ENCODE data around the gene RBKS. TPM values are rescaled to one million over a fixed set of nuclear protein-coding genes. Genes with fewer than 3 reads are reported as not detected.
A peak's percentile ranks its signal among the peaks of the same experiment; 100 is the strongest.
"Not testable (repeated sequence)": the region's sequence is repeated elsewhere in the genome, so short reads cannot be mapped to it uniquely, and the experiment has no call there.

RBKS gene
- total RNA-seq, 2 donors from 2014 or later, result 1.5 TPM

DNA sequence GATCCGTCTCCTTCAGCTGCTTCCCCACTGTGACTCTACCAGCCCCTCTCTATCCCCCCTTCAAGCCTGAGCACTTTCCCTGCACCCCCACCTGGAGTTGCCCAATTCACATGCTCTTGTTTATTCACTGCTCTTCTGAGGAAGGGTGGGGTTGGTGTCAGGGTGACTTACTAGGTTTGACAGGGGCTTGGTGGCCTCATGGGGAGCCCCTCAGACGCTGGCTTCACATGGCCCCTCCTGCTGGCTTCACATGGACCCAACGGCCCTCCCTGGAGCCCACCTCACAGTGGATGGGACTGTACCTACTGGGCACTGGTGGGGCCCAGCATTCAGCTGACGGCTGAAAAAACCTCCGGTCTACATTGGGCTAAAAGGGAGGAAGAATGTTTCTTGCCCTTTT, 135.4 kb downstream of the RBKS start:
- intact Hi-C loops (cut with DNase I), result no loop called here
- no peak for DNase-seq (ENCODE audit: low spot score)

DNA sequence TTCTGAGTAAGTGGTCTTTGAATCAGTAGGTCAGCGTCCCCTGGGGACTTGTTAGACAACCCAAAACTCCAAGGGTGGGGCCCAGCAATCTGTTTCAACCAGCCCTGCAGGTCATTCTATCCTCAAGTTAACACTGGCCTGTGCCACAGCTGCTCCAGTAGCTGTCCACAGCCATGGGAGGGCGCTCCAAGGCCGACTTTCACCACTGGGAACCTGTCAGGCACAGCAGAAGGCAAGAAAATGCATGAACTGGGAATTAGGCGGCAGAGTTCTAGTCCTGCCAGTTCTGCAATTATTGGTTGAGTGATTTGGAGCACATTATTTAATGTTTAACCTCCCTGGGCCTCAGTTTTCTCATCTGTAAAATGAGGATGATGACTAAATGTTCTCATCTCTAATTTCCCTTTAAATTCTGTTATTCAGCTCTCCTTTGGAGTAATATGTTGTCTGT, 136.0 kb downstream of the RBKS start:
- peak; percentile 94 for DNase-seq (ENCODE audit: low spot score)
- intact Hi-C loops (cut with DNase I), result no loop called here

DNA sequence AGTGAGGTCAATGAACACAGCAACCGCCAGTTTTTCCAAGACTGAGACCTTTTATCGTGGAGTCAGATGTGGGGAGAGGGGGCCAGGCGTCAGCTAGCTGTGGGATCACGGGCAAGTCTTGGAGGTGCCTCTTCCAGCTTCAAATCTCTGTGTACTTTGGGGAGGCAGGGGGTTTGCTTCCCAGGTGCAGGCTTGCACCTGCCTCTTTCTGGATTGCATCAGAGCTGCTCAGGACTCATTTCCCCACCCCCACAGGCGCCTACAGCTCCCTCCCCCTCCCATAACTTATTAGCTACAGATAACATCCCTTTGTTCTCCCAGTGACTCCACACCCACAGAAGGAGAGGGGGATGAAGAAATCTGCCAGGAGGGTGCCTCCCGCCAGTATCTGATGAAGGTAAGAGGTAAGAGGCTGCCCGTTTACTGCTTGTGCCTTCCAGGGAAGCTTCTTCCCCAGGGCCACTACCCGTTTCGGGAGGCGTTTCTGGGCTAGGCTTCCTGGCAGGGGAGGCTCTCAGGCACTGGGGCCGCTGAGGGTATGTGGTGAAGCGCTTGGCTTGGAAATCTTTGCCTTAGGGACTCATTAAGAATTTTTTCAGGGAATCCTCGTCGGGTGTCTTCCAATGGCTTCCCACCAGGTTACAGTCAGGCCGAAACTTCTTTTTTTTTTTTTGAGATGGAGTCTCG, 137.5 kb downstream of the RBKS start:
- intact Hi-C loops (cut with DNase I), result no loop called here
- DNase-seq (ENCODE audit: low spot score), result no peak

DNA sequence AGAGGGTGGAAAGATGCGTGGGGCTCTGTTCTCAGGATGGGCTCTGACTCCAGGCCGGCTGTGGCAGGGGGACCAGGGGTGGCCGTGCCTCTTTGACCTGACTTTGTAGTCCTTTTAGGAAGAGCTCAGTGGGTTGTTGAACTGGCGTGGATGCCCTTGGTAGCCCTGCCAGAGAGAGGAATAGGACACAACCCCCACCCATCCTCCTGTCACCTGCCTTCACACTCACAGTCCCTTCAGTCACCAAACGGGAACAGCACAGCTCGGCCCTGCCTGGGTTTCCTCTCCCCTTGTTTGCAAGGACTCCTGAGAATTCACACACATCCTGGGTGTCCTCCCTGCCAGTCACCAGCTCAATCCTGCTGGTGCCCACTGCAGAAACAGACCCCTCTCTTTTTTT, 138.8 kb downstream of the RBKS start:
- intact Hi-C loops (cut with DNase I), result no loop called here
- no peak for DNase-seq (ENCODE audit: low spot score)

DNA sequence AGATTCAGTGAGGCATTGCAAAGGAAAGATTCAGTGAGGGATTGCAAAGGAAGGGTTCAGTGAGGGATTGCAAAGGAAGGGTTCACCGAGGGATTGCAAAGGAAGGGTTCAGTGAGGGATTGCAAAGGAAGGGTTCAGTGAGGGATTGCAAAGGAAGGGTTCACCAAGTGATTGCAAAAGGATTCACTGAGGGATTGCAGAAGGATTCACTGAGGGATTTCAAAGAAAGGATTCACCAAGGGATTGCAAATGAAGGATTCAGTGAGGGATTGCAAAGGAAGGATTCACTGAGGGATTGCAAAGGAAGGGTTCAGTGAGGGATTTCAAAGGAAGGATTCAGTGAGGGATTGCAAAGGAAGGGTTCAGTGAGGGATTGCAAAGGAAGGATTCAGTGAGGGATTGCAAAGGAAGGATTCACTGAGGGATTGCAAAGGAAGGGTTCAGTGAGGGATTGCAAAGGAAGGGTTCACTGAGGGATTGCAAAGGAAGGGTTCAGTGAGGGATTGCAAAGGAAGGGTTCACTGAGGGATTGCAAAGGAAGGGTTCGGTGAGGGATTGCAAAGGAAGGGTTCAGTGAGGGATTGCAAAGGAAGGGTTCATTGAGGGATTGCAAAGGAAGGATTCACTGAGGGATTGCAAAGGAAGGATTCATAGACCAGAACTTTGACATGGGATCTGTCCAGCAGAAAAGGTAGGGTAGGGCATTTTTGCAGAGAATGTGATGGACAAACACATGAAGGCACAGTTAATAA, 141.2 kb downstream of the RBKS start:
- DNase-seq (ENCODE audit: low spot score); intact Hi-C loops (cut with DNase I): not testable (repeated sequence)

DNA sequence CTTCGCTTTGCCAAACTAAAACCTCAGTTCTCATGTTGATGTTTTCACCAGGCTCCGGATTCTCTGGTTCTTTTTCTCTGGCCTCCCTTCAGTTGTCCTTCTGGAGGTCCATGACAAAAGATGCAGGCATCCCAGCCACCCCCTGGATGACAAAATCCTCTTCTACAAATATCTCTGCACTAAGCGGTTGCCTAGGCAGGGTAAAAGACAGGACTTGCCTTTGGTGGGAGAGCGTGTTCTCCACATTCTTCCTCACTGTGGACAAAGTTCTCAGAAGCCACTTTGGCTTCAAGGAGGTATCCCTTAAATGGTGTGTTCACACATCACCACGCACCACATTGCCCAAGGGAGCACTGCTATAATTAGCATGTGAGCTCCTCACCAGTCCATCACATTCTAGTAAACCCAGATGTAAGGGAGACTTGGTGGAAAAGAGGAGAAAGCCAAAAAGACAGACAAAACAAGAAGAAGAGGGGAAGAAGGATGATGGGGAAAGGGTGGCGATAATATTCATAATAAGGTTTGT, 142.3 kb downstream of the RBKS start:
- intact Hi-C loops (cut with DNase I), result no loop called here
- no peak for DNase-seq (ENCODE audit: low spot score)

DNA sequence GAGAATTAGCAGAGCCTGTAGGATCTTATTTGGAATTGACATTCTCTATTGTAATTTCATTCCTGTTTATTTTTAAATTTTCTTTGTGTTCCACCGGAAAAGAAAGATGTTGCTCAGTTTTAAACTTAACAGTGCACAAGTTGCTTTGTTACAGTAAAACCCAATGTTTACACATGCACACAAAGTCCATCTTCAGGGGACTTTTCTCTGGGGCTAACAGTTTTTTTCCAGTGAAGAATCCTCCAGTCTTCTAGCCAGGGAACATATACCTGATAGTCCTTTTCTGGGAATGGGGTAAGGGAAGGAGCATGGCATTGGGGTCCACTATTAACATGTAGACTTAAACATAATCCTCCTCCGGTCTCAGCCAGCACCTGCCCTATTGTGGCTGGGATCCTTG, 143.9 kb downstream of the RBKS start:
- intact Hi-C loops (cut with DNase I), result no loop called here
- DNase-seq (ENCODE audit: low spot score), result no peak

DNA sequence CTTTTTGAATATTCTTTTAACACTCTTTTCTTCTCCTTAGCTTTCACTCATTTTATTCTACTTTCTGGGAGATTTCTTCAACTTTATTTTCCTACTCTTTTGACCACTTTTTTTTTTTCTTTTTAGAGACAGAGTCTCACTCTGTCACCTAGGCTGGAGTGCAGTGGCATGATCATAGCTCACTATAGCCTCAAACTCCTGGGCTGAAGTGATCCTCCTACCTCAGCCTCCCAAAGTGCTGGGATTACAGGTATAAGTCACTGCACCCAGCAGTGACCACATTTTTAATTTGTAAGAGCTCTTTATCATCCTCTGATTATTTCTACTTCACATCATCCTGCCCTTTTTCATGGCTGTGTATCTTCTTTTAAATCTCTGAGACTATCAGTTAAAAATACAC, 144.7 kb downstream of the RBKS start:
- intact Hi-C loops (cut with DNase I); DNase-seq (ENCODE audit: low spot score): not testable (repeated sequence)

DNA sequence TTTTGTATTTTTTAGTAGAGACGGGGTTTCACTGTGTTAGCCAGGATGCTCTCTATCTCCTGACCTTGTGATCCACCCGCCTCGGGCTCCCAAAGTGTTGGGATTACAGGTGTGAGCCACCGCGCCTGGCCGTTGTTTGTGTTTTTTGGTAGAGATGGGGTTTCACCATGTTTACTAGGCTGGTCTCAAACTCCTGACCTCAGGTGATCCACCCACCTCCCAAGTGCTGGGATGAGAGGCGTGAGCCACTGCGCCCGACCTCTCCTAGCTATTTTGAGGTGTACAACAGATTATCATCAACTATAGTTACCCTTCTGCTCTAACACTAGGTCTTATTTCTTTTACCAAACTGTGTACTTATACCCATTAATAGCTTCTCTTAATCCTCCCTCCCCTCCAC, 147.6 kb downstream of the RBKS start:
- intact Hi-C loops (cut with DNase I), result no loop called here
- no peak for DNase-seq (ENCODE audit: low spot score)

DNA sequence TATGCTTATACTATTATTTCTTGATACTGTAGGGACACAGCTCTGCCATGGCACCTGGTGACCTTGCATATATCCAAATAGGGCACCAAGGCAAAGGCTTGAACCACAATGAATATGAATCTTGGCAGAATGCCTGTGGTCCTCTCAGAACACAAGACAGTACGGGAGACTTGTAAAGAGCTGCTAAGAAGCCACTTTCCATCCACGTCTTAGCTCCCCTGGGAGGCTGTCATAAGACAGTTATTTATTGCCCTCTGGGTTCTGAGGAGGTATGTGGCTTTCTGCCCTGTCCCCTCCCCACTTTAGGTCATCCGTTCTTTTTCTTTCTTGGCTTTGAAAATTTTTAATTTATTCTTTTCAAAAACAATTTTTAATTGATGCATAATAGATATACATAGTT, 148.5 kb downstream of the RBKS start:
- DNase-seq (ENCODE audit: low spot score), result no peak
- intact Hi-C loops (cut with DNase I), result no loop called here

DNA sequence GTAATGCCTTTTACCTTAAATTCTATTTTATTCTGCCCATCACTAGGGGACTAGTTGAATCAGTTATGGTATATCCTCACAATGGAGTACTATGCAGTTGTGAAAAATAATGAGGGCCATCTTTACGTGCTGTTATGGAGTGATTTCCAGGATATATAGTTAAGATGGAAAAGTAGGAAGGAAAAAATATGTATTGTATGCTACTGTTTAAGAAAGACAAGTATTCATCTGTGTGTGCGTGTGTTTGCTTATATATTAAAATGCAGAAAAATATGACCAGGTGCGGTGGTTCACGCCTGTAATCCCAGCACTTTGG, 151.2 kb downstream of the RBKS start:
- intact Hi-C loops (cut with DNase I), result no loop called here

DNA sequence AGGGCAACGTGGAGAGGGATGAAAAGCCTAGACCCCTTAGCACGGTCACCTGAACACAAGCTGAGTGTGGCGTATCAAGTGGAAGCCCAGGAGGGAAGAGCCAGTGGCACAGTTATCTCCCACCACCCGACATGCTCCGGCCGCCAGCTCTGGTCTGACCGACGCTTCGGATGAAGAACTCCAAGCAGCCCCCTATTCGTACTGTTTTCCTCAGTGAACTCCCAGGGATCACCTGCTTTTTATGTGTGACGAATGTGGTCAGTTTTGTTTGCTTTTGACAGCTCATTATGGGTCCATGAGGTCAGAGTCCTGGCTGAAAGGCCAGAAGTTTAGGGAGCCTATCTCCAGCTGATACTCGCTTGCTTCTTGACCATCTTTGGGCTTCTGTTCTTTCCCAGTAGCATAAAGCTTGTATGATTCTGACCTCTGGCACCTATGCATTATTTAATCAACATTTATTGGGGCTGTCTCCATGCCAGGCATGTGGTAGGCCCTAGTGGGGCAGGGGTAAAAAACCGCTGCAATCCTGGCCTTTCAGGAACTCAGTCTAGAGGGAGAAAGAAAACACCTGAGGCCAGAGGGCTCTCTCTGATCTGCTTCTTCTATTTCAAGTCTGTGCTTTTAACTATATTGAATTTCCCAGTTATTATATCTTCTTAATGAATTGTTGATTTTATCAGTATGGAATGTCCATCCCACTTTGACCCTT, 151.7 kb downstream of the RBKS start:
- intact Hi-C loops (cut with DNase I), result no loop called here
- DNase-seq (ENCODE audit: low spot score), result no peak

More for the DNA sequence above, 151.2 kb downstream of the RBKS start:
- DNase-seq (ENCODE audit: low spot score), result no peak

DNA sequence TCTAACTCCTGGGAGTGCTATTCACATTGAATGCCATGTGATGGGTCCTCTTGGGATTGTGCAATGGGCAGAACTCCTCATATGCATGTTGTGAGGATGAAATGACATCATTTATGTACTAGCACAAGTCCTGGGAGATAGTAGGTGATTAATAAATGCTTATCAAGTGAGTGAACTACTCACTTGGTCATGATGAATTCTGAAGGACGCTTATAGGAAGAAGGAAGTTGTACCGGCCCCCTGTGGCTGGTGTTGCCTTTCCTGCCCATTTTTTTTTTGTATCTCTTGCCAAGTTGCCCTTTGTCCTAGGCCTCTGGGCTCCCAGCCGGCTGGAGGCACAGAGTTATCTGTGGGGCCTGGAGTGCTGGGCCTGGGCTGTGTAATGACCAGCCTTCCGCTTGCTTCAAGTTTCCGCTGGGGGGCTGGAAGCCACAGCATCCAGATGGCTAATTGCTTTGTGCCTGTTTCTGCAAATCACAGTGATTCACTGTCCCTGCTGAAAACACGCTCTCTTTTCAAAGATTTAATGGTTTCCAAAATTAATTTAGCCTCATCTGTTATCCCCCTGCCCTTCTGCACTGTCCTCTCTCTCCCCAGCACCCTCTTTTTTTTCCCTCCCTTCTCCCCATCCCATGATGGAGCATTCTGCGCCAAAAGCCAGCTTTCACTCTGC, 152.4 kb downstream of the RBKS start:
- intact Hi-C loops (cut with DNase I), result no loop called here
- no peak for DNase-seq (ENCODE audit: low spot score)

DNA sequence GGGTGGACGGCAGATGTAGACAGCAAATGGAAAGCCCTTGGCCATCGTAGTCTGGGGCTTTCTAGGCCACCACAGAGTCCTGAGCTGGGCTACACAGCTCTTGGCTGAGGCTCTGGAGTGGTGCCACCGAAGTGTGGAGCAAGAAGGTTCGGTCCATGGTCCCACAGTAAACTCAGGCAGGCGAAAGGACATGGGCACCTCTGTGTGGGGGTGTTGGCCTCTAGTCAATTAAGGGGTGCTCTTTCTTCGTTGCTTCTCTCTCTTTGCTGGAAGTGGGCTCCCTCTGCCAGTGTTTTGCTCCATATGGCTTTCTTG, 153.3 kb downstream of the RBKS start:
- no peak for DNase-seq (ENCODE audit: low spot score)
- intact Hi-C loops (cut with DNase I), result no loop called here

DNA sequence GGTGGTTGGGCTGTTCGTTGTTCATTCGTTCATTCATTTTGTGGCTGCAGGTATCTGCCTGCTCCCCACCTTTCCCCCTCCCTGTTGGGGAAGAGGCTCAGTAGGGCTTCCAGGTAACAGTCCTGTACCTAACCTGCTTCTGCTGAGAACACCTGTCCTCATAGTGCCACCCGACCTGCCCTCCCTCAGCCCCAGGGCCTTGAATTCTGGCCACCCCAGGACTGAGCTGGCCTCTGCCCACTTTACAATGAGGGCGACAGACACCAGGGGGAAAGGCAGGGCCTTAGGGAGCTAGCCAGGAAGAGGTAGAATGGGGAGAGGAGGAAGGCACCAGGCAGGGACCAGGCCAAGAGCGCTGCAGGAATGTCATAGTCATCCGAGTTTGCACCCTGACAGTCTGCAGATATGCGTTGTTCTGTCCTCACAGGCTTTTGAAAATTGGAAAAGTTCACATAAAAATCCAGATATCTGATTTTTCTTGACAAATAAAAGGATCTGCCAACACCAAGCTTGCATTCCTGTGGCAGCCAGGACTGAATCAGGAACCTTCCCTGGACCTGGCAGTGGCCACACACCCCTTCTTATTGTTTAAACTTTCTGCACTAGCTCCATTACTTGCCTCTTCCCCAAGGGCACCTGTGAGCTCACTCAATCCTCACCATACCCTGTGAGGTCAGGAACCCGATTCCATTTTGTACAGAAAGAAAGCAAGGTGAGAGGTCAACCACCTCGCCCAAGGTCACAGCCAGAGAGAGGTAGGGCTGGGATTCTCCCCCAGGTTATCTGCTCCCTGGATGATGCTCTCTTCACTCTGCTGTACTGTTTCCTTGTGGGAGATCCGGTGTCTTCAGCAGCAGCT, 153.9 kb downstream of the RBKS start:
- intact Hi-C loops (cut with DNase I), result no loop called here
- DNase-seq (ENCODE audit: low spot score), result no peak

DNA sequence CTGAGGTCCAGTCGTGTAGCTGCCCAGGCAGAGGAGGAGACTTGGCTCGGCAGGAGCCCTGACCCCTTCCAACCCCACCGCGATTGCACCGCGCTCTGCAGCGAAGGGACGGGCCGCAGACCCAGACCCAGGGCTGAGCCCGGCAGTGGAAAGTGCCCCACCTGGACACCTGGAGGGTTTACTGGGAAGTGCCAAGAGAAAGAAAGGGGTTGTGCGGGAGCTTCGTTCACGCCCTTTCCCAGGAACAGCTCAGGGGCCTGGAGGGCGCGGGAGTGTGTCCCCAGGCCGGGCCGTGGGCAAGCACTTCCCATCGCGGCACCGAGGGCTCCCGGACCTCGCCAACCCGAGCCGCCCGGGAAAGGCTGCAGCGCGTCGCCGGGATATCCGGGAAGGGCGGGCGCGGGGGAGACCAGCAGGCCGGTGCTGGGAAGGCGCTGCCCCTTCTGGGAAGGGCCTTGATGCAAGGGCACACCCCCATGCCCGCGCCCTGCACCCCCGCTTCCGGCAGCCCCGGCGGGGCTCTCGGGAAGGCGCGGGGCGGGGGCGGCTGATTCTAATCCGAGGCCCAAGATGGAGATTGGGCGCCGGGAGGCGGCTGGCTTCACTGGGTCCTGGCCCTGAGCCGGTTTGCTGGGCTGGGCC, 154.8 kb downstream of the RBKS start:
- peak; percentile 95 for DNase-seq (ENCODE audit: low spot score)
- intact Hi-C loops (cut with DNase I), result no loop called here

DNA sequence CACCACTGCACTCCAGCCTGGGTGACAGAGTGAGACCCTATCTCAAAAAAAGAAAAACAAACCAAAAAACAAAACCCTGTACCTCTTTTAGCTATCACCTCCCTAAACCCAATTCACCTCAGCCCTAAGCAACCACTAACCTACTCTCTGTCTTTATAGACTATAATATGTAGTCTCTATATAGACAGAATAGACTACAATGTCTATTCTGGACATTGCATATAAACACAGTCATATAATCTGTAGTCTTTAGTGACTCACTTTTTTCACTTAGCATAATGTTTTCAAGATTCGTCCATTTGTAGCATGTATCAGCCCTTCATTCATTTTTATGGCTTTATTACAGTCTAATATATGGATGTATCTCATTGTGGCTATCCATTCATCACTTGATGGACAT, 155.9 kb downstream of the RBKS start:
- no peak for DNase-seq (ENCODE audit: low spot score)
- intact Hi-C loops (cut with DNase I), result no loop called here

All from posterior vena cava (tissue), 2 donors.